B cell (primary cell): ENCODE results near the gene PLEKHM3.

Experiments
- CTCF ChIP-seq: fragments of 200-600 bp; IDR thresholded peaks from one replicate; pipeline ENCODE4 v1.8.0; 2022; ENCODE audit warnings: antibody characterized with exemption, mild to moderate bottlenecking
- EZH2 ChIP-seq: IDR thresholded peaks from 2 replicates; pipeline ENCODE4 v1.6.1; 2012; ENCODE audit warnings: borderline replicate concordance, low read depth, mild to moderate bottlenecking, moderate library complexity, low read length; ENCODE audit not compliant: insufficient read depth, poor library complexity, severe bottlenecking

DNA sequence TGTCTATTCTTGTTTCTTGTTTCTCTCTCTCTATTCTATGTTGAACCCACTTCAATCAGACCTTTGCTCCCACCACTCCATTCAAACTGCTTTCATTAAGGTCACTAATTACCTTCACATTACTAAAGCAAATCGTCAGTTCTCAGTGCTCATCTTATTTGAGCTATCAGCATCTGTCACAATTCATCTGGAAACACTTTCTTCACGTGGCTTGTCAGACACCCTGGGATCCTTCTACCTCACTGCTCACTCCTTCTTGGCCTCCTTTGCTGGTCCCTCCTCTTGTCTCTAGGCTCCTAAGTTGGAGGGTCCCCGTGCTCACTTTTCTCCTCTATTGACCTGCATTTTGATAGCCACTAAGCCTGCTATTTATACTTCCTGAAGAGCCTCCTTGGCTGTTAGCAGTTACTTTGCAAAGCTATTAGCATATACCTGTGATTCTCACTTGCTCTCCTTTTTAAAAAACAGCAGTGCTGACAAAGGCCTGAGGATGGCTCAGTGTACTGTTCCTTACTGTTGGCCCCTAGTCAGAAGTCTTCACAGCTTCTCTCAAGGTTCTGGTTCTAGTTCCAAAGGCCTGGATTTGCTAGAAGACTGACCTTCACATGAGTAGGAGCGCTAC is 80.2 kb downstream of the PLEKHM3 start:
- no peak for TF ChIP-seq CTCF
- no peak for TF ChIP-seq EZH2
